ENCODE data around the gene PKMYT1. TPM values are rescaled to one million over a fixed set of nuclear protein-coding genes. Genes with fewer than 3 reads are reported as not detected.

The PKMYT1 gene
- total and polyA plus RNA-seq, 7 experiments from 2014 or later, result 0.93 to 89.1 TPM; not detected in 5

GRCh38 chr16:2954656-2955381, 25.4 kb downstream of the PKMYT1 start:
- ATAC-seq, result no peak
- peaks cover 0 to 5% (median 0%) of the 10 kb centered on the region in 7 donors for H3K4me1 Mint-ChIP-seq
- Histone ChIP-seq H3K27me3 (ENCODE audit: control insufficient read depth in 2 of 2, insufficient read depth in 2 of 2, low read length in 2 of 2) (no peaks in the 10 kb centered on the region), H3K36me3 (ENCODE audit: control insufficient read depth in 2 of 3, insufficient read depth in 3 of 3, low read length in 3 of 3) (peaks cover 0 to 5% (median 0%) of the 10 kb centered on the region in 3 experiments), H3K4me1 (ENCODE audit: control insufficient read depth in 2 of 2, insufficient read depth in 2 of 2, low read length in 2 of 2) (no peaks in the 10 kb centered on the region), H3K4me3 (ENCODE audit: low read length) (no peak overlapping the region), H3K9me3 (ENCODE audit: control insufficient read depth in 2 of 3, low read length in 3 of 3) (no peaks in the 10 kb centered on the region), H3K27ac (ENCODE audit: low read depth, low read length) (no peak overlapping the region)
- H3K27me3 Mint-ChIP-seq, result peaks cover 4 to 13% (median 5%) of the 10 kb centered on the region in 5 donors
- POLR2A ChIA-PET, result no interaction called here
- intact Hi-C loops (cut with micrococcal nuclease), result no loop called here
- H3K36me3 Mint-ChIP-seq, result no peaks in the 10 kb centered on the region
- H3K4me3 Mint-ChIP-seq, result no peak overlapping the region
- no peak overlapping the region for H3K27ac Mint-ChIP-seq
- CTCF ChIA-PET, result no interaction called here
- DNase-seq, result no peak
- peaks cover 0 to 1% (median 0%) of the 10 kb centered on the region in 11 donors for H3K9me3 Mint-ChIP-seq

- H3K9me3 Mint-ChIP-seq, result peaks cover 0 to 1% (median 0%) of the 10 kb centered on the region in 11 donors
- intact Hi-C loops (cut with micrococcal nuclease), result no loop called here
- ChIA-PET POLR2A (no interaction called here), CTCF (no interaction called here)
- peaks cover 1 to 11% (median 5%) of the 10 kb centered on the region in 5 donors for H3K27me3 Mint-ChIP-seq
- DNase-seq (no peak), ATAC-seq (no peak)
- Histone ChIP-seq H3K36me3 (ENCODE audit: control insufficient read depth in 2 of 3, insufficient read depth in 3 of 3, low read length in 3 of 3) (peaks cover 0 to 14% (median 0%) of the 10 kb centered on the region in 3 experiments), H3K9me3 (ENCODE audit: control insufficient read depth in 2 of 3, low read length in 3 of 3) (no peaks in the 10 kb centered on the region), H3K27me3 (ENCODE audit: control insufficient read depth in 2 of 2, insufficient read depth in 2 of 2, low read length in 2 of 2) (no peaks in the 10 kb centered on the region), H3K4me1 (ENCODE audit: control insufficient read depth in 2 of 2, insufficient read depth in 2 of 2, low read length in 2 of 2) (no peaks in the 10 kb centered on the region), H3K27ac (ENCODE audit: low read depth, low read length) (no peak overlapping the region), H3K4me3 (ENCODE audit: low read length) (no peak overlapping the region)
- no peak overlapping the region for H3K27ac Mint-ChIP-seq
- H3K4me3 Mint-ChIP-seq, result no peak overlapping the region
- H3K36me3 Mint-ChIP-seq, result peaks cover 0 to 4% (median 0%) of the 10 kb centered on the region in 5 donors
- H3K4me1 Mint-ChIP-seq, result peaks cover 0 to 5% (median 0%) of the 10 kb centered on the region in 7 donors
Measured at GRCh38 chr16:2953706-2954627, 26.3 kb downstream of the PKMYT1 start.

- ATAC-seq, result no peak
- CTCF ChIA-PET, result no interaction called here
- no peak overlapping the region for H3K4me3 Mint-ChIP-seq
Measured at GRCh38 chr16:2952679-2953078, 27.6 kb downstream of the PKMYT1 start.

GRCh38 chr16:2950773-2951172, 29.5 kb downstream of the PKMYT1 start:
- DNase-seq (no peak), ATAC-seq (no peak)
- no peaks in the 10 kb centered on the region for H3K27me3 Mint-ChIP-seq
- Histone ChIP-seq H3K4me3 (ENCODE audit: low read length) (no peak overlapping the region), H3K4me1 (ENCODE audit: control insufficient read depth in 2 of 2, insufficient read depth in 2 of 2, low read length in 2 of 2) (no peaks in the 10 kb centered on the region), H3K27ac (ENCODE audit: low read depth, low read length) (no peak overlapping the region), H3K27me3 (ENCODE audit: control insufficient read depth in 2 of 2, insufficient read depth in 2 of 2, low read length in 2 of 2) (no peaks in the 10 kb centered on the region), H3K36me3 (ENCODE audit: control insufficient read depth in 2 of 3, insufficient read depth in 3 of 3, low read length in 3 of 3) (peaks cover 0 to 25% (median 0%) of the 10 kb centered on the region in 3 experiments), H3K9me3 (ENCODE audit: control insufficient read depth in 2 of 3, low read length in 3 of 3) (no peaks in the 10 kb centered on the region)
- H3K36me3 Mint-ChIP-seq, result peaks cover 0 to 16% (median 10%) of the 10 kb centered on the region in 5 donors
- H3K4me3 Mint-ChIP-seq, result no peak overlapping the region
- POLR2A ChIA-PET, result no interaction called here
- intact Hi-C loops (cut with micrococcal nuclease), result no loop called here
- H3K27ac Mint-ChIP-seq, result no peak overlapping the region
- no peaks in the 10 kb centered on the region for H3K4me1 Mint-ChIP-seq
- peaks cover 0 to 1% (median 0%) of the 10 kb centered on the region in 11 donors for H3K9me3 Mint-ChIP-seq
- CTCF ChIA-PET, result interaction anchor here (0.6 kb wide), 1 partner anchor 570 kb away, joined by 9 read pairs; no protein-coding TSS in a partner anchor

More at GRCh38 chr16:2952679-2953078, 27.6 kb downstream of the PKMYT1 start:
- Histone ChIP-seq H3K27me3 (ENCODE audit: control insufficient read depth in 2 of 2, insufficient read depth in 2 of 2, low read length in 2 of 2) (no peaks in the 10 kb centered on the region), H3K36me3 (ENCODE audit: control insufficient read depth in 2 of 3, insufficient read depth in 3 of 3, low read length in 3 of 3) (peaks cover 0 to 17% (median 0%) of the 10 kb centered on the region in 3 experiments), H3K9me3 (ENCODE audit: control insufficient read depth in 2 of 3, low read length in 3 of 3) (no peaks in the 10 kb centered on the region), H3K4me1 (ENCODE audit: control insufficient read depth in 2 of 2, insufficient read depth in 2 of 2, low read length in 2 of 2) (no peaks in the 10 kb centered on the region), H3K27ac (ENCODE audit: low read depth, low read length) (no peak overlapping the region), H3K4me3 (ENCODE audit: low read length) (no peak overlapping the region)
- no peak overlapping the region for H3K27ac Mint-ChIP-seq
- peaks cover 0 to 1% (median 0%) of the 10 kb centered on the region in 11 donors for H3K9me3 Mint-ChIP-seq
- intact Hi-C loops (cut with micrococcal nuclease), result no loop called here
- peaks cover 0 to 9% (median 3%) of the 10 kb centered on the region in 5 donors for H3K36me3 Mint-ChIP-seq
- H3K4me1 Mint-ChIP-seq, result peaks cover 0 to 5% (median 0%) of the 10 kb centered on the region in 7 donors
- H3K27me3 Mint-ChIP-seq, result peaks cover 0 to 10% (median 5%) of the 10 kb centered on the region in 5 donors
- POLR2A ChIA-PET, result no interaction called here
- DNase-seq, result no peak

GRCh38 chr16:2950353-2950724, 29.9 kb downstream of the PKMYT1 start:
- ATAC-seq, result no peak
- H3K9me3 Mint-ChIP-seq, result peaks cover 0 to 1% (median 0%) of the 10 kb centered on the region in 11 donors

GRCh38 chr16:2949705-2950352, 30.4 kb downstream of the PKMYT1 start:
- intact Hi-C loops (cut with micrococcal nuclease), result no loop called here
- H3K36me3 ChIP-seq (ENCODE audit: control insufficient read depth in 2 of 3, insufficient read depth in 3 of 3, low read length in 3 of 3), result peaks cover 0 to 25% (median 0%) of the 10 kb centered on the region in 3 experiments
- ChIA-PET CTCF (interaction anchor here (0.6 kb wide), 1 partner anchor 19 kb away, joined by 5 read pairs; no protein-coding TSS in a partner anchor), POLR2A (no interaction called here)
- DNase-seq, result no peak
- Mint-ChIP-seq H3K36me3 (peaks cover 0 to 16% (median 10%) of the 10 kb centered on the region in 5 donors), H3K4me1 (no peaks in the 10 kb centered on the region), H3K4me3 (no peak overlapping the region), H3K27me3 (no peaks in the 10 kb centered on the region), H3K9me3 (peaks cover 0 to 1% (median 0%) of the 10 kb centered on the region in 11 donors), H3K27ac (peak overlapping the region in 1 of 9 donors; percentile 42)
- H3K9me3 ChIP-seq (ENCODE audit: control insufficient read depth in 2 of 3, low read length in 3 of 3), result no peaks in the 10 kb centered on the region
- no peak overlapping the region for H3K4me3 ChIP-seq (ENCODE audit: low read length)
- no peaks in the 10 kb centered on the region for H3K4me1 ChIP-seq (ENCODE audit: control insufficient read depth in 2 of 2, insufficient read depth in 2 of 2, low read length in 2 of 2)
- no peak for ATAC-seq
- H3K27ac ChIP-seq (ENCODE audit: low read depth, low read length), result no peak overlapping the region
- no peaks in the 10 kb centered on the region for H3K27me3 ChIP-seq (ENCODE audit: control insufficient read depth in 2 of 2, insufficient read depth in 2 of 2, low read length in 2 of 2)

More at GRCh38 chr16:2950353-2950724, 29.9 kb downstream of the PKMYT1 start:
- H3K4me3 ChIP-seq (ENCODE audit: low read length), result no peak overlapping the region
- no peaks in the 10 kb centered on the region for H3K9me3 ChIP-seq (ENCODE audit: control insufficient read depth in 2 of 3, low read length in 3 of 3)
- POLR2A ChIA-PET, result no interaction called here
- no peak overlapping the region for H3K27ac ChIP-seq (ENCODE audit: low read depth, low read length)
- CTCF ChIA-PET, result interaction anchor here (0.6 kb wide), 1 partner anchor 571 kb away, joined by 9 read pairs; no protein-coding TSS in a partner anchor
- no peak for DNase-seq
- no peak overlapping the region for H3K4me3 Mint-ChIP-seq
- intact Hi-C loops (cut with micrococcal nuclease), result no loop called here
- H3K27me3 ChIP-seq (ENCODE audit: control insufficient read depth in 2 of 2, insufficient read depth in 2 of 2, low read length in 2 of 2), result no peaks in the 10 kb centered on the region
- no peaks in the 10 kb centered on the region for H3K27me3 Mint-ChIP-seq
- no peaks in the 10 kb centered on the region for H3K4me1 Mint-ChIP-seq
- peaks cover 0 to 16% (median 10%) of the 10 kb centered on the region in 5 donors for H3K36me3 Mint-ChIP-seq
- H3K27ac Mint-ChIP-seq, result no peak overlapping the region
- H3K4me1 ChIP-seq (ENCODE audit: control insufficient read depth in 2 of 2, insufficient read depth in 2 of 2, low read length in 2 of 2), result no peaks in the 10 kb centered on the region
- H3K36me3 ChIP-seq (ENCODE audit: control insufficient read depth in 2 of 3, insufficient read depth in 3 of 3, low read length in 3 of 3), result peaks cover 0 to 25% (median 0%) of the 10 kb centered on the region in 3 experiments
